ENCODE measurements around the gene PFKFB3. TPM values are rescaled to one million over a fixed set of nuclear protein-coding genes. Genes with fewer than 3 reads are reported as not detected.
A peak's percentile ranks its signal among the peaks of the same experiment; 100 is the strongest.

The PFKFB3 gene
- total RNA-seq, 1 donor from 2014 or later, result 28.8 TPM

GRCh38 chr10:6224781-6225180 is 22.0 kb downstream of the PFKFB3 start:
- no peak for TF ChIP-seq CTCF (IDR thresholded peaks at IDR 0.05)
- no peak for TF ChIP-seq EZH2phosphoT487 (IDR thresholded peaks at IDR 0.05)
- TF ChIP-seq EZH2 (IDR thresholded peaks at IDR 0.05), result no peak
- no peak overlapping the region for H3K27ac Mint-ChIP-seq
- Histone ChIP-seq H4K20me1 (ENCODE audit: low read depth) (peaks cover 97% of the 10 kb centered on the region), H3K4me2 (no peak overlapping the region), H3K27ac (no peak overlapping the region), H3K4me3 (no peak overlapping the region), H2AFZ (replicated peaks) (no peak overlapping the region), H3K36me3 (peaks cover 4% of the 10 kb centered on the region), H3K9ac (no peak overlapping the region), H3F3A (ENCODE audit: low read depth) (peaks cover under 1% of the 10 kb centered on the region), H3K27me3 (no peaks in the 10 kb centered on the region), H3K4me1 (peaks cover 5% of the 10 kb centered on the region), H3K9me3 (ENCODE audit: low read depth) (no peaks in the 10 kb centered on the region), H3K79me2 (ENCODE audit: low read depth) (no peaks in the 10 kb centered on the region)
- DNase-seq (ENCODE audit: low spot score), result no peak
- H3K4me3 Mint-ChIP-seq, result peak overlapping the region; percentile 19
- H3K9me3 Mint-ChIP-seq, result no peaks in the 10 kb centered on the region
- peaks cover 10% of the 10 kb centered on the region for H3K4me1 Mint-ChIP-seq
- peaks cover 45% of the 10 kb centered on the region for H3K36me3 Mint-ChIP-seq
- peaks cover 4% of the 10 kb centered on the region for H3K27me3 Mint-ChIP-seq (ENCODE audit: insufficient read depth, low read depth)

- Histone ChIP-seq H3K27ac (no peak overlapping the region), H3K4me3 (no peak overlapping the region), H3K9me3 (ENCODE audit: low read depth) (no peaks in the 10 kb centered on the region), H3K4me2 (no peak overlapping the region), H3K79me2 (ENCODE audit: low read depth) (no peaks in the 10 kb centered on the region), H3K36me3 (peaks cover 4% of the 10 kb centered on the region), H2AFZ (replicated peaks) (no peak overlapping the region), H4K20me1 (ENCODE audit: low read depth) (peaks cover 96% of the 10 kb centered on the region), H3K9ac (no peak overlapping the region), H3F3A (ENCODE audit: low read depth) (no peaks in the 10 kb centered on the region), H3K4me1 (no peaks in the 10 kb centered on the region), H3K27me3 (no peaks in the 10 kb centered on the region)
- Mint-ChIP-seq H3K27ac (peak overlapping the region; percentile 50), H3K27me3 (ENCODE audit: insufficient read depth, low read depth) (peaks cover 6% of the 10 kb centered on the region), H3K4me1 (peaks cover 5% of the 10 kb centered on the region), H3K4me3 (no peak overlapping the region), H3K36me3 (peaks cover 48% of the 10 kb centered on the region), H3K9me3 (no peaks in the 10 kb centered on the region)
- TF ChIP-seq EZH2phosphoT487 (IDR thresholded peaks at IDR 0.05) (no peak), EZH2 (IDR thresholded peaks at IDR 0.05) (no peak), CTCF (IDR thresholded peaks at IDR 0.05) (no peak)
- no peak for DNase-seq (ENCODE audit: low spot score)
Measured at GRCh38 chr10:6225263-6225814, 22.6 kb downstream of the PFKFB3 start.

- no peak overlapping the region for H2AFZ ChIP-seq (replicated peaks)
- peak overlapping the region; percentile 86 for H3K27ac Mint-ChIP-seq
- H3K9ac ChIP-seq, result no peak overlapping the region
- no peak overlapping the region for H3K4me3 ChIP-seq
- no peak for DNase-seq (ENCODE audit: low spot score)
- no peak overlapping the region for H3K27ac ChIP-seq
- H3K36me3 Mint-ChIP-seq, result peaks cover 46% of the 10 kb centered on the region
- TF ChIP-seq CTCF (IDR thresholded peaks at IDR 0.05) (no peak), EZH2 (IDR thresholded peaks at IDR 0.05) (no peak), EZH2phosphoT487 (IDR thresholded peaks at IDR 0.05) (no peak)
- peak overlapping the region; percentile 39 for H3K4me3 Mint-ChIP-seq
- H3K9me3 Mint-ChIP-seq, result no peaks in the 10 kb centered on the region
- H3K9me3 ChIP-seq (ENCODE audit: low read depth), result no peaks in the 10 kb centered on the region
- no peaks in the 10 kb centered on the region for H3K79me2 ChIP-seq (ENCODE audit: low read depth)
- peaks cover 96% of the 10 kb centered on the region for H4K20me1 ChIP-seq (ENCODE audit: low read depth)
- H3K27me3 ChIP-seq, result no peaks in the 10 kb centered on the region
- no peaks in the 10 kb centered on the region for H3K4me1 ChIP-seq
- peaks cover 6% of the 10 kb centered on the region for H3K27me3 Mint-ChIP-seq (ENCODE audit: insufficient read depth, low read depth)
- no peak overlapping the region for H3K4me2 ChIP-seq
- H3F3A ChIP-seq (ENCODE audit: low read depth), result no peaks in the 10 kb centered on the region
- H3K4me1 Mint-ChIP-seq, result no peaks in the 10 kb centered on the region
- peaks cover 4% of the 10 kb centered on the region for H3K36me3 ChIP-seq
Measured at GRCh38 chr10:6226216-6226615, 23.5 kb downstream of the PFKFB3 start.

Measured in neural progenitor cell (in vitro differentiated cells).